HepG2 (cell line): ENCODE results near the gene HIPK3. TPM values are rescaled to one million over a fixed set of nuclear protein-coding genes. Genes with fewer than 3 reads are reported as not detected.

Source experiments
- DR1 ChIP-seq: sonication (generic); formaldehyde crosslinking; IDR thresholded peaks from 2 replicates; pipeline ENCODE4 v1.8.0; 2021; ENCODE audit warnings: mild to moderate bottlenecking, missing genetic modification reagents, inconsistent platforms
- ETV5 ChIP-seq: IDR thresholded peaks from 2 replicates; pipeline ENCODE4 v1.6.1; 2018; ENCODE audit warnings: missing biosample characterization, missing genetic modification reagents, inconsistent platforms, borderline replicate concordance
- NFYB ChIP-seq: sonication (generic); formaldehyde crosslinking; IDR thresholded peaks from 2 replicates; pipeline ENCODE4 v1.4.0; 2020; ENCODE audit warnings: missing genetic modification reagents
- POLR2A ChIP-seq, 2 experiments: IDR thresholded peaks; 2 replicates each; pipeline ENCODE4 v1.6.1; 2011; ENCODE audit warnings: low read depth in 2 of 2, low read length in 2 of 2, mild to moderate bottlenecking in 1 of 2, moderate library complexity in 1 of 2; ENCODE audit not compliant: insufficient read depth in 1 of 2
- RXRA ChIP-seq: sonication (generic); formaldehyde crosslinking; IDR thresholded peaks from 2 replicates; pipeline ENCODE4 v1.5.1; 2020; ENCODE audit warnings: missing genetic modification reagents
- SOX13 ChIP-seq, 3 experiments: fragments of 450-650 bp in 1 of 3; sonication (generic) in 1 of 3; formaldehyde crosslinking in 1 of 3; IDR thresholded peaks in 2 of 3; conservative IDR thresholded peaks in 1 of 3; 2 replicates each; pipeline versions ENCODE4 v1.5.0 to v1.6.1; 2016 to 2020; ENCODE audit warnings: antibody characterized with exemption in 1 of 3, mild to moderate bottlenecking in 1 of 3, missing compliant biosample characterization in 1 of 3, missing genetic modification reagents in 1 of 3, moderate library complexity in 1 of 3
- ZNF652 ChIP-seq: IDR thresholded peaks from 2 replicates; pipeline ENCODE4 v1.6.1; 2016; ENCODE audit warnings: low read depth, borderline replicate concordance
- ZNF75D ChIP-seq: sonication (generic); formaldehyde crosslinking; IDR thresholded peaks from 2 replicates; pipeline ENCODE4 v1.8.1; 2023; ENCODE audit warnings: missing genetic modification reagents, mild to moderate bottlenecking, borderline replicate concordance
- ZNF772 ChIP-seq: sonication (generic); formaldehyde crosslinking; IDR thresholded peaks from 2 replicates; pipeline ENCODE4 v1.5.0; 2020; ENCODE audit warnings: mild to moderate bottlenecking, missing genetic modification reagents
- polyA plus RNA-seq, 8 experiments: library from polyadenylated mRNA; depleted of rRNA in 3 of 8; stranded (reverse) in 7 of 8; unstranded in 1 of 8; fragments of >200 nt; fragmentation: Illumina TruSeq in 4 of 8; extraction: Trizol in 4 of 8; gene quantifications; 2 replicates each; pipeline versions ENCODE4 v1.2.1 to v1.2.3, GENCODE V29; 2011 to 2016; ENCODE audit warnings: low read depth in 4 of 8, missing spikeins in 1 of 8, mixed read lengths in 1 of 8; ENCODE audit not compliant: insufficient read depth in 1 of 8
- total RNA-seq, 5 experiments: library from RNA; depleted of rRNA; stranded (reverse); fragments of >200 nt; fragmentation: Illumina TruSeq; extraction: Trizol; gene quantifications; 2 replicates each; pipeline ENCODE4 v1.2.3, GENCODE V29; 2016; ENCODE audit warnings: low read depth in 1 of 5
- TF ChIP-seq, protein P1 (sequence below): sonication (generic); formaldehyde crosslinking; IDR thresholded peaks from 2 replicates; pipeline ENCODE4 v1.4.0; 2020; ENCODE audit warnings: mild to moderate bottlenecking, missing genetic modification reagents
- TF ChIP-seq, protein P2 (sequence below): sonication (generic); formaldehyde crosslinking; IDR thresholded peaks from 2 replicates; pipeline ENCODE4 v1.4.0; 2020; ENCODE audit warnings: missing genetic modification reagents
- TF ChIP-seq, protein P3 (sequence below): sonication (generic); formaldehyde crosslinking; IDR thresholded peaks from 2 replicates; pipeline ENCODE4 v1.4.0; 2020; ENCODE audit warnings: missing genetic modification reagents, low read depth, mild to moderate bottlenecking, borderline replicate concordance
- TF ChIP-seq, protein P4 (sequence below): sonication (generic); formaldehyde crosslinking; IDR thresholded peaks from 2 replicates; pipeline ENCODE4 v1.5.1; 2020; ENCODE audit warnings: mild to moderate bottlenecking, missing genetic modification reagents, moderate library complexity

HIPK3 gene
- total and polyA plus RNA-seq, 2 of the 13 experiments (the other 11 are each of a cell fraction or from before 2014, with no cell fraction given): 20.5 to 44.3 TPM

DNA sequence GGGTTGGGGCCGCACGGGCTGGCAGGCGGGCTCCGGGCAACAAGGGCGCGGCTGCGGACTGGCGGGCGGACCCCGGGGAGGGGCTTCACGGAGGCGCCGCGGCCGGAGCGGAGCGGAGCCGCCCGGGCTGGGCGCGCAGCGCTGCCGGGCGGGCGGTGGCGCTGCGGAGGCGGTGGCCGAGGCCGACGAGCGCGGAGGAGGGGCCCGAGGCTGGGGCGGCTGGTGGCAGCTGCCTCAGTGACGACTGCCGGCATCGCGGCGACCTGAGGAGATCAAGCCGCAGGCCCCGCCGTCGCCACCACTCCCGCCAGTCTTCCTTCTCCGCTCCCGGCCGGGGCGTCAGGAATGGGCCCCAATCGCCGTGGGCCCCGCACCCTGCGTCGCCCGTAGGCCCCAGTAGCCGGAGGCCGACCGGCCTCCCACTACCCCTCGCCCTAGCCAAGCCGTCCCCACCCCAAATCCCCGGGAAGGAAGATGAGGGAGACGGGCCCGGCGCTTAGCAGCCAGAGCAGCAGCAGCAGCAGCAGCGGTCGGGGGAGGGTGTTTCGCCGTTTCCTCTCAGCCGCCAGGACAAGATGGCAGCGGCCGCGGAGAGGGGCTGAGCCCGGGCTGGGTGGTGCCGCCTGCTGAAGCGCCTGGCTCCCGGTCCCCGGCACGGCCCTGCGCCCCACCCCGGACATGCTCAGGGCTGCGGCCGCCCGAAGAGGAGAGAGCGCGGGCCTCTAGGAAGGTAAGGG, at the start of gene HIPK3 (continued):
- TF ChIP-seq RXRA (peak; percentile 37; the same call in 1 of the 2 replicates), SOX13 (IDR thresholded peaks at IDR 0.05) (no peak), SOX13 (CRISPR knock-in tag; conservative IDR thresholded peaks at IDR 0.05 in 1 of 2, IDR thresholded peaks at IDR 0.05 in 1 of 2) (no peak; a peak in 1 of 4 replicates), DR1 (CRISPR knock-in tag) (no peak), ZNF652 (CRISPR knock-in tag) (no peak), ZNF772 (CRISPR knock-in tag) (no peak; the same call in 1 of the 2 replicates), ETV5 (CRISPR knock-in tag) (peak; percentile 18; the same call in 1 of the 2 replicates), NFYB (CRISPR knock-in tag) (no peak), ZNF75D (CRISPR knock-in tag) (no peak), POLR2A (IDR thresholded peaks at IDR 0.05; ENCODE audit: insufficient read depth in 1 of 2, low read depth in 2 of 2, low read length in 2 of 2) (peak; percentile 65 to 66)
- TF ChIP-seq, protein P1, sequence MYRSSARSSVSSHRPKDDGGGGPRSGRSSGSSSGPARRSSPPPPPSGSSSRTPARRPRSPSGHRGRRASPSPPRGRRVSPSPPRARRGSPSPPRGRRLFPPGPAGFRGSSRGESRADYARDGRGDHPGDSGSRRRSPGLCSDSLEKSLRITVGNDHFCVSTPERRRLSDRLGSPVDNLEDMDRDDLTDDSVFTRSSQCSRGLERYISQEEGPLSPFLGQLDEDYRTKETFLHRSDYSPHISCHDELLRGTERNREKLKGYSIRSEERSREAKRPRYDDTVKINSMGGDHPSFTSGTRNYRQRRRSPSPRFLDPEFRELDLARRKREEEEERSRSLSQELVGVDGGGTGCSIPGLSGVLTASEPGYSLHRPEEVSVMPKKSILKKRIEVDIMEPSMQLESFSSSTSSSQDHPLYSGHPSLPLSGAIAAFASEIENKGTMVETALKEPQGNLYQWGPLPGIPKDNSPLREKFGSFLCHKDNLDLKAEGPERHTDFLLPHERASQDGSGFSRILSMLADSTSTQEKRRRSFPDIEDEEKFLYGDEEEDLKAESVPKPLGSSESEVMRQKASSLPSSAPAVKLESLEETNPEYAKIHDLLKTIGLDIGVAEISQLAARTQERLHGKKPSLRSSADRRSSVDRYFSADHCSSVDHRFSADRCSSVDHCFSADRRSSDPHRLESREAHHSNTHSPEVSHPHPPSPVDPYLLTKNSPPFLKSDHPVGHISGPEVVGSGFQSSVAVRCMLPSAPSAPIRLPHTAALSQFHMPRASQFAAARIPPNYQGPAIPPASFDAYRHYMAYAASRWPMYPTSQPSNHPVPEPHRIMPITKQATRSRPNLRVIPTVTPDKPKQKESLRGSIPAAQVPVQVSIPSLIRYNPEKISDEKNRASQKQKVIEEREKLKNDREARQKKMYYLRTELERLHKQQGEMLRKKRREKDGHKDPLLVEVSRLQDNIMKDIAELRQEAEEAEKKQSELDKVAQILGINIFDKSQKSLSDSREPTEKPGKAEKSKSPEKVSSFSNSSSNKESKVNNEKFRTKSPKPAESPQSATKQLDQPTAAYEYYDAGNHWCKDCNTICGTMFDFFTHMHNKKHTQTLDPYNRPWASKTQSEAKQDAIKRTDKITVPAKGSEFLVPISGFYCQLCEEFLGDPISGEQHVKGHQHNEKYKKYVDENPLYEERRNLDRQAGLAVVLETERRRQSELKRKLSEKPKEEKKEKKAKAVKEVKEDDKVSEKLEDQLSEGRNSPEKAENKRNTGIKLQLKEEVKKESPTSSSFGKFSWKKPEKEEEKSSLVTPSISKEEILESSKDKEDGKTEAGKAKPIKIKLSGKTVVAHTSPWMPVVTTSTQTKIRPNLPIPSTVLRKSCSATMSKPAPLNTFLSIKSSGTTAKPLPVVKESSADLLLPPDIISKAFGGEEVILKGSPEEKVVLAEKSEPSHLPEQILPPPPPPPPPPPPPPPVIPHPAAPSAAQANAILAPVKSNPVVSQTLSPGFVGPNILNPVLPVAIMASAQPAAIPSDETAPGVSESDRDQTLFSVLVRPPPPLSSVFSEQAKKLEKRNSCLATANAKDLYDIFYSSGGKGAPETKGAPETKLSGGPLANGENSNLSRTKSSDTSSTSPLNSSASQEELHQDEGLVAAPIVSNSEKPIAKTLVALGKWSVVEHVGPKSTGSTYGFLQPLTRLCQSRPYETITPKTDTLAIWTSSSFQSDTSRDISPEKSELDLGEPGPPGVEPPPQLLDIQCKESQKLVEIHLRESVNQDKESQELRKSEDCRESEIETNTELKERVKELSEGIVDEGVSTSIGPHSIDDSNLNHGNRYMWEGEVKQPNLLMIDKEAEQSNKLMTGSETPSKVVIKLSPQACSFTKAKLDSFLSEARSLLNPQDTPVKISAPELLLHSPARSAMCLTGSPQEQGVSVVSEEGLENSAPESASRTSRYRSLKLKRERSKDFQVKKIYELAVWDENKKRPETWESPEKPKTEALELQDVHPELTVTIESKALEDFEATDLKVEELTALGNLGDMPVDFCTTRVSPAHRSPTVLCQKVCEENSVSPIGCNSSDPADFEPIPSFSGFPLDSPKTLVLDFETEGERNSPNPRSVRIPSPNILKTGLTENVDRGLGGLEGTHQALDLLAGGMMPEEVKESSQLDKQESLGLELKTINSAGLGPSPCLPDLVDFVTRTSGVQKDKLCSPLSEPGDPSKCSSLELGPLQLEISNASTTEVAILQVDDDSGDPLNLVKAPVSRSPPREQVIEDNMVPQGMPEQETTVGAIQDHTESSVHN (CRISPR knock-in tag): 0 out of 2 replicates have a peak, but pooled peaks have one; percentile 39
- TF ChIP-seq, protein P2, sequence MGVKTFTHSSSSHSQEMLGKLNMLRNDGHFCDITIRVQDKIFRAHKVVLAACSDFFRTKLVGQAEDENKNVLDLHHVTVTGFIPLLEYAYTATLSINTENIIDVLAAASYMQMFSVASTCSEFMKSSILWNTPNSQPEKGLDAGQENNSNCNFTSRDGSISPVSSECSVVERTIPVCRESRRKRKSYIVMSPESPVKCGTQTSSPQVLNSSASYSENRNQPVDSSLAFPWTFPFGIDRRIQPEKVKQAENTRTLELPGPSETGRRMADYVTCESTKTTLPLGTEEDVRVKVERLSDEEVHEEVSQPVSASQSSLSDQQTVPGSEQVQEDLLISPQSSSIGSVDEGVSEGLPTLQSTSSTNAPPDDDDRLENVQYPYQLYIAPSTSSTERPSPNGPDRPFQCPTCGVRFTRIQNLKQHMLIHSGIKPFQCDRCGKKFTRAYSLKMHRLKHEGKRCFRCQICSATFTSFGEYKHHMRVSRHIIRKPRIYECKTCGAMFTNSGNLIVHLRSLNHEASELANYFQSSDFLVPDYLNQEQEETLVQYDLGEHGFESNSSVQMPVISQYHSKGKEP (CRISPR knock-in tag): no peak
- TF ChIP-seq, protein P3, sequence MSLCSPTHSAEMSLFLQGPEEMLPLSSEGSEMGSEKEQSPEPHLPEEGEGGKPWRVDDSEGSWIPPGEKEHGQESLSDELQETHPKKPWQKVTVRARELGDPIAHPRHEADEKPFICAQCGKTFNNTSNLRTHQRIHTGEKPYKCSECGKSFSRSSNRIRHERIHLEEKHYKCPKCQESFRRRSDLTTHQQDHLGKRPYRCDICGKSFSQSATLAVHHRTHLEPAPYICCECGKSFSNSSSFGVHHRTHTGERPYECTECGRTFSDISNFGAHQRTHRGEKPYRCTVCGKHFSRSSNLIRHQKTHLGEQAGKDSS (CRISPR knock-in tag): no peak
- TF ChIP-seq, protein P4, sequence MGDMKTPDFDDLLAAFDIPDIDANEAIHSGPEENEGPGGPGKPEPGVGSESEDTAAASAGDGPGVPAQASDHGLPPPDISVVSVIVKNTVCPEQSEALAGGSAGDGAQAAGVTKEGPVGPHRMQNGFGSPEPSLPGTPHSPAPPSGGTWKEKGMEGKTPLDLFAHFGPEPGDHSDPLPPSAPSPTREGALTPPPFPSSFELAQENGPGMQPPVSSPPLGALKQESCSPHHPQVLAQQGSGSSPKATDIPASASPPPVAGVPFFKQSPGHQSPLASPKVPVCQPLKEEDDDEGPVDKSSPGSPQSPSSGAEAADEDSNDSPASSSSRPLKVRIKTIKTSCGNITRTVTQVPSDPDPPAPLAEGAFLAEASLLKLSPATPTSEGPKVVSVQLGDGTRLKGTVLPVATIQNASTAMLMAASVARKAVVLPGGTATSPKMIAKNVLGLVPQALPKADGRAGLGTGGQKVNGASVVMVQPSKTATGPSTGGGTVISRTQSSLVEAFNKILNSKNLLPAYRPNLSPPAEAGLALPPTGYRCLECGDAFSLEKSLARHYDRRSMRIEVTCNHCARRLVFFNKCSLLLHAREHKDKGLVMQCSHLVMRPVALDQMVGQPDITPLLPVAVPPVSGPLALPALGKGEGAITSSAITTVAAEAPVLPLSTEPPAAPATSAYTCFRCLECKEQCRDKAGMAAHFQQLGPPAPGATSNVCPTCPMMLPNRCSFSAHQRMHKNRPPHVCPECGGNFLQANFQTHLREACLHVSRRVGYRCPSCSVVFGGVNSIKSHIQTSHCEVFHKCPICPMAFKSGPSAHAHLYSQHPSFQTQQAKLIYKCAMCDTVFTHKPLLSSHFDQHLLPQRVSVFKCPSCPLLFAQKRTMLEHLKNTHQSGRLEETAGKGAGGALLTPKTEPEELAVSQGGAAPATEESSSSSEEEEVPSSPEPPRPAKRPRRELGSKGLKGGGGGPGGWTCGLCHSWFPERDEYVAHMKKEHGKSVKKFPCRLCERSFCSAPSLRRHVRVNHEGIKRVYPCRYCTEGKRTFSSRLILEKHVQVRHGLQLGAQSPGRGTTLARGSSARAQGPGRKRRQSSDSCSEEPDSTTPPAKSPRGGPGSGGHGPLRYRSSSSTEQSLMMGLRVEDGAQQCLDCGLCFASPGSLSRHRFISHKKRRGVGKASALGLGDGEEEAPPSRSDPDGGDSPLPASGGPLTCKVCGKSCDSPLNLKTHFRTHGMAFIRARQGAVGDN (CRISPR knock-in tag): peak; percentile 50
